ENCODE results near the gene CD6.

GRCh38 chr11:60937811-60938210, 33.7 kb upstream of the CD6 start:
- TF ChIP-seq CTCF (IDR thresholded peaks at IDR 0.05; ENCODE audit: poor library complexity): no peak
- no peak for TF ChIP-seq EZH2 (IDR thresholded peaks at IDR 0.05; ENCODE audit: borderline replicate concordance)
